Loucy (cell line): ENCODE results near the gene KLF7.

Experiments used
- H2AFZ ChIP-seq: fragments of 200-600 bp; sonication (generic); 2 replicates; pipeline ENCODE4 v1.6.0; 2016; ENCODE audit warnings: antibody characterized with exemption, mild to moderate bottlenecking, low read length, moderate library complexity
- H3F3A ChIP-seq: fragments of 200-600 bp; 2 replicates; pipeline ENCODE4 v1.6.0; 2016; ENCODE audit warnings: antibody characterized with exemption, low read depth, mild to moderate bottlenecking
- H3K27me3 ChIP-seq: fragments of 200-600 bp; sonication (generic); 2 replicates; pipeline ENCODE4 v1.6.1; 2014; ENCODE audit warnings: low read length, mild to moderate bottlenecking; ENCODE audit not compliant: insufficient read depth, poor library complexity, severe bottlenecking
- H3K36me3 ChIP-seq: fragments of 200-600 bp; sonication (generic); 2 replicates; pipeline ENCODE4 v1.6.1; 2016; ENCODE audit warnings: low read length; ENCODE audit not compliant: insufficient read depth
- H3K4me1 ChIP-seq: fragments of 200-600 bp; sonication (generic); 2 replicates; pipeline ENCODE4 v1.5.1; 2014; ENCODE audit warnings: low read length, mild to moderate bottlenecking; ENCODE audit not compliant: insufficient read depth, poor library complexity, severe bottlenecking
- H3K4me2 ChIP-seq: fragments of 200-600 bp; sonication (generic); 2 replicates; pipeline ENCODE4 v1.6.0; 2014; ENCODE audit warnings: antibody characterized with exemption, low read length, low read depth, mild to moderate bottlenecking; ENCODE audit not compliant: poor library complexity, severe bottlenecking
- H3K4me3 ChIP-seq: fragments of 200-600 bp; sonication (generic); 2 replicates; pipeline ENCODE4 v1.5.1; 2014; ENCODE audit warnings: low read length, mild to moderate bottlenecking, mixed read lengths; ENCODE audit not compliant: poor library complexity, severe bottlenecking
- H3K79me2 ChIP-seq: fragments of 200-600 bp; sonication (generic); 2 replicates; pipeline ENCODE4 v1.6.1; 2014; ENCODE audit warnings: low read length; ENCODE audit not compliant: insufficient read depth
- H3K9ac ChIP-seq: fragments of 200-600 bp; sonication (generic); 2 replicates; pipeline ENCODE4 v1.6.0; 2014; ENCODE audit warnings: mild to moderate bottlenecking, low read depth, low read length, moderate library complexity; ENCODE audit not compliant: poor library complexity, severe bottlenecking
- H3K9me2 ChIP-seq: fragments of 200-600 bp; sonication (generic); replicated peaks from 2 replicates; pipeline ENCODE4 v1.6.1; 2016; ENCODE audit warnings: low read depth, low read length, mixed read lengths
- H3K9me3 ChIP-seq: fragments of 200-600 bp; sonication (generic); 2 replicates; pipeline ENCODE4 v1.6.1; 2014; ENCODE audit warnings: mild to moderate bottlenecking, antibody characterized with exemption, low read length, low read depth; ENCODE audit not compliant: insufficient read depth
- H4K20me1 ChIP-seq: fragments of 200-600 bp; sonication (generic); 2 replicates; pipeline ENCODE4 v1.6.0; 2014; ENCODE audit warnings: antibody characterized with exemption, low read length, mild to moderate bottlenecking; ENCODE audit not compliant: insufficient read depth, poor library complexity, severe bottlenecking
- CTCF ChIP-seq: fragments of 200-600 bp; sonication (generic); conservative IDR thresholded peaks from 2 replicates; pipeline ENCODE4 v1.5.1; 2014; ENCODE audit warnings: mild to moderate bottlenecking, antibody characterized with exemption, low read length
- EZH2phosphoT487 ChIP-seq: fragments of 200-600 bp; IDR thresholded peaks from 2 replicates; pipeline ENCODE4 v1.6.1; 2018; ENCODE audit warnings: antibody characterized with exemption, mild to moderate bottlenecking, moderate library complexity, borderline replicate concordance

Gene KLF7

GRCh38 chr2:207123335-207123744 is 42.4 kb downstream of the KLF7 start:
- Histone ChIP-seq H3K79me2 (no peaks in the 10 kb centered on the region), H3K9ac (no peak overlapping the region)
- TF ChIP-seq EZH2phosphoT487 (no peak), CTCF (no peak)

GRCh38 chr2:207122651-207123334 is 43.0 kb downstream of the KLF7 start:
- Histone ChIP-seq H4K20me1 (no peaks in the 10 kb centered on the region), H3K9me2 (no peaks in the 10 kb centered on the region), H3K9me3 (no peaks in the 10 kb centered on the region), H3K36me3 (peaks cover 15% of the 10 kb centered on the region; the same call in 1 of the 2 replicates), H3K79me2 (no peaks in the 10 kb centered on the region), H2AFZ (no peak overlapping the region), H3K4me1 (no peaks in the 10 kb centered on the region), H3K4me3 (no peak overlapping the region), H3F3A (no peaks in the 10 kb centered on the region), H3K27me3 (no peaks in the 10 kb centered on the region), H3K4me2 (no peak overlapping the region), H3K9ac (no peak overlapping the region)
- TF ChIP-seq CTCF: no peak
- no peak for TF ChIP-seq EZH2phosphoT487

More at GRCh38 chr2:207123335-207123744, 42.4 kb downstream of the KLF7 start:
- H3K9me3 ChIP-seq: no peaks in the 10 kb centered on the region
- no peaks in the 10 kb centered on the region for H3K27me3 ChIP-seq
- no peaks in the 10 kb centered on the region for H3K4me1 ChIP-seq
- H3K4me3 ChIP-seq: no peak overlapping the region
- no peak overlapping the region for H3K4me2 ChIP-seq
- H3K36me3 ChIP-seq: peaks cover 15% of the 10 kb centered on the region; the same call in 1 of the 2 replicates
- no peaks in the 10 kb centered on the region for H4K20me1 ChIP-seq
- H2AFZ ChIP-seq: no peak overlapping the region
- H3F3A ChIP-seq: no peaks in the 10 kb centered on the region
- H3K9me2 ChIP-seq: no peaks in the 10 kb centered on the region

- Histone ChIP-seq H3K4me1 (no peaks in the 10 kb centered on the region), H3K27me3 (no peaks in the 10 kb centered on the region), H3K36me3 (peaks cover 15% of the 10 kb centered on the region; the same call in 1 of the 2 replicates), H2AFZ (no peak overlapping the region), H3K4me2 (no peak overlapping the region), H3K4me3 (no peak overlapping the region), H4K20me1 (no peaks in the 10 kb centered on the region), H3K79me2 (no peaks in the 10 kb centered on the region), H3K9me2 (no peaks in the 10 kb centered on the region), H3K9me3 (no peaks in the 10 kb centered on the region), H3F3A (no peaks in the 10 kb centered on the region), H3K9ac (no peak overlapping the region)
- TF ChIP-seq EZH2phosphoT487 (no peak), CTCF (no peak)
These were observed 44.0 kb downstream of the KLF7 start for GRCh38 chr2:207121784-207122183.
